Adrenal gland (tissue), 12 donors: Measurements from ENCODE around the gene CHAC1. TPM values are rescaled to one million over a fixed set of nuclear protein-coding genes. Genes with fewer than 3 reads are reported as not detected.

Experiments used
- DNase-seq, 7 donors: peaks; one replicate each; pipeline ENCODE4 v3.0.0-alpha.2; 2019 to 2020
- H3K27ac ChIP-seq, 5 donors: fragments of 200-600 bp; sonication (generic) in 4 of 5; 1 replicate in 3 of 5; 2 replicates in 2 of 5; pipeline versions ENCODE4 v1.5.1 to v1.8.0; 2016 to 2020; ENCODE audit warnings: mild to moderate bottlenecking in 1 of 5
- H3K27me3 ChIP-seq: fragments of 200-600 bp; 2 replicates; pipeline ENCODE4 v1.8.0; 2021
- H3K36me3 ChIP-seq, 2 donors: fragments of 200-600 bp; replicated peaks in 1 of 2; 1 replicate in 1 of 2; 2 replicates in 1 of 2; pipeline versions ENCODE4 v1.5.1 to v1.8.0; 2018 to 2022
- H3K4me1 ChIP-seq, 2 donors: fragments of 200-600 bp; replicated peaks in 1 of 2; 1 replicate in 1 of 2; 2 replicates in 1 of 2; pipeline versions ENCODE4 v1.5.1 to v1.8.0; 2018 to 2021
- H3K4me3 ChIP-seq, 4 donors: fragments of 200-600 bp; sonication (generic) in 3 of 4; one replicate each; pipeline ENCODE4 v1.5.1; 2016 to 2018
- H3K9me3 ChIP-seq, 3 donors: fragments of 200-600 bp; sonication (generic) in 1 of 3; replicated peaks in 1 of 3; 1 replicate in 2 of 3; 2 replicates in 1 of 3; pipeline versions ENCODE4 v1.5.1 to v1.8.0; 2016 to 2021
- CTCF ChIP-seq, 6 experiments: fragments of 450-650 bp in 4 of 6; fragments of 200-600 bp in 2 of 6; sonication (generic) in 1 of 6; IDR thresholded peaks; 1 replicate in 5 of 6; 2 replicates in 1 of 6; pipeline versions ENCODE4 v1.5.1 to v1.8.0; 2016 to 2021; ENCODE audit warnings: antibody characterized with exemption in 6 of 6, mild to moderate bottlenecking in 2 of 6, moderate library complexity in 1 of 6
- POLR2A ChIP-seq, 2 donors: fragments of 450-650 bp; IDR thresholded peaks; one replicate each; pipeline ENCODE4 v1.6.1; 2017; ENCODE audit warnings: antibody characterized with exemption in 2 of 2, mild to moderate bottlenecking in 2 of 2, moderate library complexity in 1 of 2
- WGBS, 4 donors: extraction: QIAGEN DNeasy Blood & Tissue Kit in 2 of 4; methylation state at CpG; one replicate each; pipeline versions ENCODE4 v1.1.5 to v1.1.7; 2013 to 2017; 5-methylcytosine and 5-hydroxymethylcytosine counted together
- intact Hi-C, 2 donors: fragments of 100-400 bp; cut with DNase I; formaldehyde crosslinking; loops; one replicate each; pipeline versions ENCODE4 v1.14.1 to v1.15.0; 2022 to 2023
- polyA plus RNA-seq, 3 donors: library from polyadenylated mRNA; stranded (reverse); fragments of 200-250 nt in 2 of 3; fragments of 350-450 nt in 1 of 3; fragmentation: Illumina TruSeq in 1 of 3; extraction: RNeasy Lipid Tissue Mini Kit (QIAGEN cat#74804) in 1 of 3; gene quantifications; one replicate each; pipeline ENCODE4 v1.2.3, GENCODE V29; 2013 to 2014
- total RNA-seq, 9 donors: library from RNA; depleted of rRNA in 4 of 9; stranded (reverse); fragments of >200 nt in 4 of 9; fragments of 120-200 nt in 1 of 9; fragmentation: NEBNext Ultra II Directional in 1 of 9; extraction: Animal tissue kit (Norgen Biotek cat#: 25700) in 1 of 9; gene quantifications; one replicate each; pipeline versions ENCODE4 v1.1.0 to v1.2.4, GENCODE V29; 2013 to 2023
- donor health status: healthy with polysubstance abuse.
- donor health status: Bipolar disorder and iron deficiency.
- donor health status: DM: yes; HTN: yes; CAD: no.
- donor health status: DM: no; HTN: no; CAD: no.
- donor health status: DM: no; HTN: no; CAD: no.
- donor health status: DM: yes; HTN: yes; CAD: no.

The CHAC1 gene
- total and polyA plus RNA-seq, 12 donors = 0.24 to 2.4 (median 1.1) TPM; not detected in 1

GRCh38 chr15:40936234-40936708, 17.0 kb upstream of the CHAC1 start:
- WGBS, 4 donors = 63 to 87% (median 75%) methylated on average over 17 to 31 of the region's 31 CpGs
- intact Hi-C loops = no loop called here
- TF ChIP-seq CTCF (IDR thresholded peaks at IDR 0.05) (no peak), POLR2A (IDR thresholded peaks at IDR 0.05) (no peak)
- Histone ChIP-seq H3K36me3 (no peaks in the 10 kb centered on the region), H3K27ac (no peak overlapping the region), H3K4me1 (peaks cover 7 to 15% of the 10 kb centered on the region in 2 donors), H3K27me3 (peaks cover 11% of the 10 kb centered on the region), H3K9me3 (no peaks in the 10 kb centered on the region), H3K4me3 (no peak overlapping the region)
- DNase-seq = no peak

GRCh38 chr15:40936709-40937666, 16.3 kb upstream of the CHAC1 start:
- intact Hi-C loops = no loop called here
- no peak for DNase-seq
- no peak overlapping the region for H3K4me3 ChIP-seq
- peaks cover 10 to 15% of the 10 kb centered on the region in 2 donors for H3K4me1 ChIP-seq
- no peak overlapping the region for H3K27ac ChIP-seq
- no peaks in the 10 kb centered on the region for H3K36me3 ChIP-seq
- H3K9me3 ChIP-seq = no peaks in the 10 kb centered on the region
- peaks cover 4% of the 10 kb centered on the region for H3K27me3 ChIP-seq
- WGBS, 4 donors = 75 to 85% (median 81%) methylated on average over 8 to 15 of the region's 15 CpGs
- TF ChIP-seq POLR2A (IDR thresholded peaks at IDR 0.05) (no peak), CTCF (IDR thresholded peaks at IDR 0.05) (no peak)

GRCh38 chr15:40937762-40938535, 15.3 kb upstream of the CHAC1 start:
- H3K4me3 ChIP-seq = no peak overlapping the region
- peaks cover 12 to 15% of the 10 kb centered on the region in 2 donors for H3K4me1 ChIP-seq
- no peaks in the 10 kb centered on the region for H3K9me3 ChIP-seq
- WGBS, 4 donors = 70 to 81% (median 78%) methylated on average over 12 to 19 of the region's 19 CpGs
- DNase-seq = no peak
- no peak overlapping the region for H3K27ac ChIP-seq
- no peaks in the 10 kb centered on the region for H3K36me3 ChIP-seq
- no peaks in the 10 kb centered on the region for H3K27me3 ChIP-seq
- TF ChIP-seq CTCF (IDR thresholded peaks at IDR 0.05) (peak in 2 of 6 experiments; percentile 16 to 20), POLR2A (IDR thresholded peaks at IDR 0.05) (no peak)
- intact Hi-C loops = no loop called here

GRCh38 chr15:40938536-40938870, 14.8 kb upstream of the CHAC1 start:
- Histone ChIP-seq H3K27me3 (no peaks in the 10 kb centered on the region), H3K9me3 (no peaks in the 10 kb centered on the region), H3K4me3 (no peak overlapping the region), H3K36me3 (no peaks in the 10 kb centered on the region), H3K27ac (no peak overlapping the region), H3K4me1 (peaks cover 12 to 15% of the 10 kb centered on the region in 2 donors)
- DNase-seq = no peak
- 86 to 97% (median 88%) methylated on average over 3 to 6 of the region's 6 CpGs for WGBS, 4 donors
- intact Hi-C loops = no loop called here
- TF ChIP-seq POLR2A (IDR thresholded peaks at IDR 0.05) = no peak
- TF ChIP-seq CTCF (IDR thresholded peaks at IDR 0.05) = no peak
